GM12801 (cell line): ENCODE results near the gene ELOB.

Source experiments
- TF ChIP-seq, protein P1 (sequence below): IDR thresholded peaks from one replicate; pipeline ENCODE4 v1.5.1; 2011; ENCODE audit warnings: control low read depth; ENCODE audit not compliant: insufficient read length; ENCODE audit errors: extremely low read depth

ELOB gene

DNA sequence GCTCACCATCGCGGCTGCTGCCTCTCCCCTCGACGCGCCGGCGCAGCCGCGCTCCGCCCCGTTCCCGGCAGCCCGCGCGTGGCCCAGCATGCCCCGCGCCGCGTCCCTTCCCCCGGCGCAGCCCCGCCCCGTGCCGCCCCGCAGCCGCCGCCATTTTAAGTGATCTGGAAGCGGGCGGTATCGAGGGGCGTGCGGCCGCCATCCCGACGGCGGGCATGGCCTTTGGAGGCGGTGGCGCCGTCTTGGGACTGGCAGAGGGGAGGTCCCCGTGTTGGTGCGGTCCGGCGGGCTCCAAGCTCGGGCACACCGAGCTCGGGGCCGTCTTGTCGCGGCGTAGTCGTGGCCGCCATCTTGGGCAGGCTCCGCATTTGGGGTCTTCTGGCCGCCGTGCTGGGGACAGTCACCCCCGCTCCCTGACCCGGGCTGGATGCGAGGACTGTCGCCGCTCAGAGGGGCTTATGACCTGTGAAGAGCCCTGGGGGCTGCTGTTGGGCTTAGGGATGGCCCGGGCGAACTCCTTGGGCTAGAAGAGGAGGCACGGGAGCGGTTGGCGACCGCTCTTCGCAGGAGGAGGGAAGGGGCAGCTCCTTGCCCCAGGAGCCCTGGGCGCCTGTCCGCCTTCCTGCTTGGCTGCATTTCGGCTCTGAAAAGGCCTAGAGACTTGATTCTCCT is at the start of gene ELOB:
Gene ELOB, minus strand, starts transcription at position 50 of the 672 bp plus-strand sequence. Its CDS starts 41 bp downstream, at position 9.
- TF ChIP-seq, protein P1, sequence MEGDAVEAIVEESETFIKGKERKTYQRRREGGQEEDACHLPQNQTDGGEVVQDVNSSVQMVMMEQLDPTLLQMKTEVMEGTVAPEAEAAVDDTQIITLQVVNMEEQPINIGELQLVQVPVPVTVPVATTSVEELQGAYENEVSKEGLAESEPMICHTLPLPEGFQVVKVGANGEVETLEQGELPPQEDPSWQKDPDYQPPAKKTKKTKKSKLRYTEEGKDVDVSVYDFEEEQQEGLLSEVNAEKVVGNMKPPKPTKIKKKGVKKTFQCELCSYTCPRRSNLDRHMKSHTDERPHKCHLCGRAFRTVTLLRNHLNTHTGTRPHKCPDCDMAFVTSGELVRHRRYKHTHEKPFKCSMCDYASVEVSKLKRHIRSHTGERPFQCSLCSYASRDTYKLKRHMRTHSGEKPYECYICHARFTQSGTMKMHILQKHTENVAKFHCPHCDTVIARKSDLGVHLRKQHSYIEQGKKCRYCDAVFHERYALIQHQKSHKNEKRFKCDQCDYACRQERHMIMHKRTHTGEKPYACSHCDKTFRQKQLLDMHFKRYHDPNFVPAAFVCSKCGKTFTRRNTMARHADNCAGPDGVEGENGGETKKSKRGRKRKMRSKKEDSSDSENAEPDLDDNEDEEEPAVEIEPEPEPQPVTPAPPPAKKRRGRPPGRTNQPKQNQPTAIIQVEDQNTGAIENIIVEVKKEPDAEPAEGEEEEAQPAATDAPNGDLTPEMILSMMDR = no peak

DNA sequence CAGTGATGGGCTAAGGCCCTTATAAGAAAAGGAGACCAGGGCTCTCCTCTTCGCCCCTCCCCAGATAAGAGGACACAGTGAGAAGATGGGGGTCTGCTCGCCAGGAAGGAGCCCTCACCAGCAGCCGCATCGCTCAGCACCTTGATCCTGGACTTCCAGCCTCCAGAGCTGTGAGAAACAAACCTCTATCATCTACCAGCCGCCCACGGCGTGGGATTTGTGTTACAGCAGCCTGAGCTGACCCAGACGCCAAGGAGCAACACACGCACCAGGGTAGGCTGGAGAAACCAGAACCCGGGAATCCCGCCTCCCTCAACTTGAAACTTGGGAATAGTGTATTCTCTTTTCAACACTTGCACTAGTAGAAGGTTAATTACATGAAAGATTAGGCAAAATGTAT is 48.8 kb upstream of the ELOB start:
- TF ChIP-seq, protein P1 = no peak

DNA sequence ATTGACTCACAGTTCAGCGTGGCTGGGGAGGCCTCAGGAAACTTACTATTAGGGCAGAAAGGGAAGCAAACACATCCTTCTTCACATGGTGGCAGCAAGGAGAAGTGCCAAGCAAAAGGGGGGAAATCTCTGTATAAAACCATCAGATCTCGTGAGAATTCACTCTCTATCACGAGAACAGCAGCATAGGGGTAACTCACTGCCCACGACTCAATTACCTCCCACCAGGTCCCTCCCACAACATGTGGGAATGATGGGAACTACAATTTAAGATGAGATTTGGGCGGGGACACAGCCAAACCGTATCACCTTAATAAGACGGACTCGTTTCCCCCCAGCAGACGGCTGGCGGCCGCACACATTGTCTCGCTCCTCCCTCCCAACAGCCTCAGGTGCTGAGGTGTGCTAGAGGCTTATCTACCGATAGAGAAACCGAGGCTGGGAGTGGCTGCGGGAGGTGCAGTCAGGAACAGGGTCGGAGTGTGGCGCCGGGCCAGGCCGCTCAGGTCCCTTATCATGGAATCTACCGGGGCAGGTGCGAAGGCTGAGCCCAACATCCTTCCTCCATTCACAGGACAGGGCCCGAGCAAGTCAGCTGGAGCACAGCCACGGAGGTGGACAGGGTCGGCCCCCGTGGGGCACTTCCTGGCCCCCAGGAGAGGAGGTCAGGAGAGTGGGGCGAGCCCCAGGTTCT is 48.1 kb upstream of the ELOB start:
- TF ChIP-seq, protein P1 = no peak

DNA sequence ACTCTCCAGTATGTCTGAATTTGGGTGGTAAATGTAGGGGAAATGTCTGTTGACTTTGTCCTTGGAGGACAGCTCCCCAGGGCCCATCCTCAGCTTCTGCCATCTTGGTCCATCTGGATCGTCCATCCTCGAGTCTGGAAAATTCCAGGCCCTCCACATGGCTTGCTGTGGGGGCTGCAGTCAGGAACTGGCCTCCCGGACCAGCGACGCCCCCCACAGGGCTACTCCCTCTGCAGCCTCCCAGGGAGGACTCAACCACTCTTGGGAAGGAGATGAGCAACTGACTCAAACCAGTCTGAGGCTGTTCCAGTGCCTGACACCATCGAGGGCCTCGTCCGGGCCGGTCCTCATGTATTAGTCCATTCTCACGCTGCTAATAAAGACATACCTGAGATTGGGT is 47.5 kb upstream of the ELOB start:
- TF ChIP-seq, protein P1 = no peak

DNA sequence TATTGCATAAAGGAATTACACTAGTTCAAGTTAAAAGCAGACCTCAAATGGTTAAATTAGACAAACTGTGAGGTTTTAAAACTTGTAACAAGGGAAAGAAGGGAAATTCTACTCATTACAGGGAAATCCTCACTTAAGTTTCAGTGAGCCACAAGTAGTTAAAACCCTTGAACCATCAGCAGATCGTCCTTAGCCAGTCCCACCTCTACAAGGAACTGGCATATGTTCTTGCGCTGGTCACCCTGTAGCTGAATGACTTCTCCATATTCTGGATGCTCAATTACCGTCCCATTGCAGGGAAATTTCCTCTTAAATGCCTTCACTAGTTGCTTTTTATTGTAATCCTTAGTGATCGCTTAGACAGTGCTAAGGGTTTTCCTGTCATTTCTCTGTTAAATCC is 45.4 kb upstream of the ELOB start:
- TF ChIP-seq, protein P1 = no peak

DNA sequence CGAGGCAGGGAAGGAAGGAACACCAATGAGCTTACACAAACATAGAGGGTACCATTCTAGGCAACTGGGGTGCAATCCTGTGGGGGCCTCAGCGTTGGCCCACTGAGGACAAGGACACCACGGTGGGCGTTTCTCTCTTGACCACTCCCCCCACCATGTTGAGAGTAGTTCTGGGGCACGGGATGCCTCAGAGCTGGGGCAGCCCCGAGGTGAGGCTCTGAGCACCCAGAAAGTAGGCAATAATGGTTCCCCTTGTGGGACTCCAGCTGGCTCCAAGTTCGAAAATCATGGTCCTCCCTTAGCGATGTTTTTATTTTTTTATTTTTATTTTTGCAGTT is 45.0 kb upstream of the ELOB start:
- TF ChIP-seq, protein P1 = no peak

DNA sequence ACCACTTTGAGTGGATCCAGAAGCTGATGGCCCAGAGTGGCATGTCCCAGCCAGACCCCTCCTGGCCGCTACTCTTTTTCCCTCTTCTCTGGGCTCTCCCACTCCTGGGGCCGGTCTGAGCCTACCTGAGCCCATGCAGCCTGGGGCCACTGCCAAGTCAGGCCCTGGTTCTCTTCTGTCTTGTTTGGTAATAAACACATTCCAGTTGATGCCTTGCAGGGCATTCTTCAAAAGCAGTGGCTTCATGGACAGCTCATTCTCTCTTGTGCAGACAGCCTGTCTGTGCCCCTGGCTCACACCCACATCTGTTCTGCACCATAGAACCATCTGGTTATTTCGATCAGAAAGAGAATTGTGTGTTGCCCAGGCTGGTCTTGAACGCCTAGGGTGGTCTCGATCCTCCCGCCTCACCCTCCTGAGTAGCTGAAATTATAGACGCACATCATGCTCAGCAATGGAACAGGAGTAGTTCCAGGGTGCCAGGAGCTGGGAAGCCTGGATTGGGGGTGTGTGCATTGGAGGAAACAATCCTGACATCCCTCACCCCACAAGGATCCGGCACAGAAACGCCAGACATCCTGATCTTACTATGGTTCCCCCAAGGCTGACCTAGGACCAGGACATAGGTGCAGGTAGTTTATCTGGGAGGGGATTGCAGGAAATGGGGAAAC is 44.5 kb upstream of the ELOB start:
- TF ChIP-seq, protein P1 = no peak
